ENCODE data around the gene GNE.

Gene GNE

DNA sequence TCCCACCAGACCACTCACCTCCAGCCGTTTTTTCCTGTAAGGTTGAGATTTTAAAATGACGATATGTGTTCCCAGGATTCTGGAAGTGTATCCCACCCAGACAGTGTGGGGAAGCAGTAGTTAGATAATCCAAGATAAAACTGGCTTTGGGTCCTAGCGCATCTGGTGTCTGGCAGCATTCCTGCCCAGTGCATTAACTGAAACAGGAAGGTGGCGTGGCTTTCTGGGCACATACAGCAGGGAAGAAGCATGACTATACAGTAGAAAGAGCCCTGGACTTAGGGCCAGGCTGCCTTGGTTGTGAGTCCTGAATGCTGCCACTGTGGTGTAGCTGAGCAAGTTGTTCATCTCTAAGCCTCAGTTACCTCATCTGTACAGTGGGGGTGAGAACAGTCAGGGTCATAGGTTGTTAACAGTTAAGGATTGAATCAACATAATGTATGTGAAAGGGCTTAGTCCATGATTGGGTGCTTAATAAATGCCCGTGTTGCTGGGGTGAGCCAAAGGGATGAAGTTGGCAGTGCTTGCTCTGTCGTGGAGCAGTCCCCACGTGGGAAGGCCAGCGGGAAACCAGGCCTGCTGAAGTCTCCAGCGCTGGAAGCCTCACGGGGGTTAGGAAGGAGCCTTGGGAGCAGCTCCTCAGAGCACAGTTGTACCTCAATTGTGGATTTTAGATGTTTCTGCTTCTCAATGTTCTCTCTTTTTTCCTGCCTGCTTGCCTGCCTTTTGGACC is 49.6 kb downstream of the GNE start:
- no peak for TF ChIP-seq SPI1 (IDR thresholded peaks at IDR 0.05; ENCODE audit: borderline replicate concordance, low read depth)
- no peak for TF ChIP-seq POLR2AphosphoS5 (IDR thresholded peaks at IDR 0.05; ENCODE audit: low read depth)
- TF ChIP-seq, protein P1, sequence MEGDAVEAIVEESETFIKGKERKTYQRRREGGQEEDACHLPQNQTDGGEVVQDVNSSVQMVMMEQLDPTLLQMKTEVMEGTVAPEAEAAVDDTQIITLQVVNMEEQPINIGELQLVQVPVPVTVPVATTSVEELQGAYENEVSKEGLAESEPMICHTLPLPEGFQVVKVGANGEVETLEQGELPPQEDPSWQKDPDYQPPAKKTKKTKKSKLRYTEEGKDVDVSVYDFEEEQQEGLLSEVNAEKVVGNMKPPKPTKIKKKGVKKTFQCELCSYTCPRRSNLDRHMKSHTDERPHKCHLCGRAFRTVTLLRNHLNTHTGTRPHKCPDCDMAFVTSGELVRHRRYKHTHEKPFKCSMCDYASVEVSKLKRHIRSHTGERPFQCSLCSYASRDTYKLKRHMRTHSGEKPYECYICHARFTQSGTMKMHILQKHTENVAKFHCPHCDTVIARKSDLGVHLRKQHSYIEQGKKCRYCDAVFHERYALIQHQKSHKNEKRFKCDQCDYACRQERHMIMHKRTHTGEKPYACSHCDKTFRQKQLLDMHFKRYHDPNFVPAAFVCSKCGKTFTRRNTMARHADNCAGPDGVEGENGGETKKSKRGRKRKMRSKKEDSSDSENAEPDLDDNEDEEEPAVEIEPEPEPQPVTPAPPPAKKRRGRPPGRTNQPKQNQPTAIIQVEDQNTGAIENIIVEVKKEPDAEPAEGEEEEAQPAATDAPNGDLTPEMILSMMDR (IDR thresholded peaks at IDR 0.05; ENCODE audit: insufficient read depth, low read length): no peak
- TF ChIP-seq, protein P2, sequence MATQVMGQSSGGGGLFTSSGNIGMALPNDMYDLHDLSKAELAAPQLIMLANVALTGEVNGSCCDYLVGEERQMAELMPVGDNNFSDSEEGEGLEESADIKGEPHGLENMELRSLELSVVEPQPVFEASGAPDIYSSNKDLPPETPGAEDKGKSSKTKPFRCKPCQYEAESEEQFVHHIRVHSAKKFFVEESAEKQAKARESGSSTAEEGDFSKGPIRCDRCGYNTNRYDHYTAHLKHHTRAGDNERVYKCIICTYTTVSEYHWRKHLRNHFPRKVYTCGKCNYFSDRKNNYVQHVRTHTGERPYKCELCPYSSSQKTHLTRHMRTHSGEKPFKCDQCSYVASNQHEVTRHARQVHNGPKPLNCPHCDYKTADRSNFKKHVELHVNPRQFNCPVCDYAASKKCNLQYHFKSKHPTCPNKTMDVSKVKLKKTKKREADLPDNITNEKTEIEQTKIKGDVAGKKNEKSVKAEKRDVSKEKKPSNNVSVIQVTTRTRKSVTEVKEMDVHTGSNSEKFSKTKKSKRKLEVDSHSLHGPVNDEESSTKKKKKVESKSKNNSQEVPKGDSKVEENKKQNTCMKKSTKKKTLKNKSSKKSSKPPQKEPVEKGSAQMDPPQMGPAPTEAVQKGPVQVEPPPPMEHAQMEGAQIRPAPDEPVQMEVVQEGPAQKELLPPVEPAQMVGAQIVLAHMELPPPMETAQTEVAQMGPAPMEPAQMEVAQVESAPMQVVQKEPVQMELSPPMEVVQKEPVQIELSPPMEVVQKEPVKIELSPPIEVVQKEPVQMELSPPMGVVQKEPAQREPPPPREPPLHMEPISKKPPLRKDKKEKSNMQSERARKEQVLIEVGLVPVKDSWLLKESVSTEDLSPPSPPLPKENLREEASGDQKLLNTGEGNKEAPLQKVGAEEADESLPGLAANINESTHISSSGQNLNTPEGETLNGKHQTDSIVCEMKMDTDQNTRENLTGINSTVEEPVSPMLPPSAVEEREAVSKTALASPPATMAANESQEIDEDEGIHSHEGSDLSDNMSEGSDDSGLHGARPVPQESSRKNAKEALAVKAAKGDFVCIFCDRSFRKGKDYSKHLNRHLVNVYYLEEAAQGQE (IDR thresholded peaks at IDR 0.05; ENCODE audit: insufficient replicate concordance, low read depth): no peak
- TF ChIP-seq GABPA (IDR thresholded peaks at IDR 0.05; ENCODE audit: low read depth): no peak
- H3K27ac ChIP-seq (replicated peaks): no peak overlapping the region
- no peaks in the 10 kb centered on the region for H3K27me3 ChIP-seq (ENCODE audit: insufficient read depth, poor library complexity, severe bottlenecking)
- H3K4me3 ChIP-seq (replicated peaks; ENCODE audit: insufficient read depth, low read length): no peak overlapping the region
- no peak for DNase-seq (ENCODE audit: low read depth in 1 of 2, low spot score in 1 of 2)

DNA sequence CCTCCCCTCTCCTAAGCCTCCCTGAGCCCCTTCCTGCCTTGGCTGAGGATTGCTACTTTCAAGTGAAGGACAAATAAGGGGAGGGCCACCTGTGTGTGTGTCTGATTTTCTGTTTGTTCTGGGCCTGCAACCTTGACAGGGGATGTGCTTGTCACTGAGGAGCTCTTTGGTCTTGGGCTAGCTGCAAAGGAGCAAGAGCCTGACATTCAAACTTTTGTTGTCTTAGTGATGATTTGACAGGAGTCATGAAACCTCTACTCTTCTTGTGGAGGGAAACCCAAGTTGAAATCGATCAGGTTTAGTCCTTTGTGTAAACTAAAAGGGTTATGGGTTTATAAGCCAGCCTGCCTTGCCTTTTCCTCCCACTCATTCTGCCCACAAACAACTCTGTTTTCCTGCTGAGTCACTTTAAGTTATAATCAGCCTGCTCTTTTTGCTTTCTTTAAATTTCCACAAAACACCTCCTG is 50.7 kb downstream of the GNE start:
- Histone ChIP-seq H3K27ac (replicated peaks) (peak overlapping the region; percentile 14; the same call in 1 of the 2 replicates), H3K27me3 (ENCODE audit: insufficient read depth, poor library complexity, severe bottlenecking) (no peaks in the 10 kb centered on the region), H3K4me3 (replicated peaks; ENCODE audit: insufficient read depth, low read length) (no peak overlapping the region)
- no peak for DNase-seq (ENCODE audit: low read depth in 1 of 2, low spot score in 1 of 2)
- no peak for TF ChIP-seq SPI1 (IDR thresholded peaks at IDR 0.05; ENCODE audit: borderline replicate concordance, low read depth)

DNA sequence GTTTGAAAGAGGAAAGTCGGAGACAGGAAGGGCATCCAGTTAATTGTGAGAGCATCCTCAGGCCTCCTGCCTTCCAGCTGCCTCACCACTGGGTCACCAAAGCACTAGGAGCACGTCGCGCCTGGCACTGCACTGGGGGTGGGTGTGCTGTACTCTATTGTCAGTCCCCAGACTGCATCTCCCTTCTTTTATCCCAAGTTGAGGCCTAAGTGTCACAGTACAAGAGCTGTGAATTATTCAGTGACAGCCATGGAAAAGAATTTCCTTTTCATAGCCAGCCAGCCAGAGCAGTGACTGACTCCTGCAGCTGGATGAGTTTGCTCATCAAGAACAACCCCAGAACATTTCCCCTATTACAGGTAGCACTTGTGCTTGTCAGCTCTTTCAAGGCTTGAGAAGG is 51.2 kb downstream of the GNE start:
- TF ChIP-seq SPI1 (IDR thresholded peaks at IDR 0.05; ENCODE audit: borderline replicate concordance, low read depth): no peak
- TF ChIP-seq, protein P2 (IDR thresholded peaks at IDR 0.05; ENCODE audit: insufficient replicate concordance, low read depth): no peak
- TF ChIP-seq POLR2AphosphoS5 (IDR thresholded peaks at IDR 0.05; ENCODE audit: low read depth): no peak
- TF ChIP-seq, protein P1 (IDR thresholded peaks at IDR 0.05; ENCODE audit: insufficient read depth, low read length): no peak
- no peak for TF ChIP-seq GABPA (IDR thresholded peaks at IDR 0.05; ENCODE audit: low read depth)
- no peak for DNase-seq (ENCODE audit: low read depth in 1 of 2, low spot score in 1 of 2)
- peak overlapping the region; percentile 14; the same call in 1 of the 2 replicates for H3K27ac ChIP-seq (replicated peaks)

DNA sequence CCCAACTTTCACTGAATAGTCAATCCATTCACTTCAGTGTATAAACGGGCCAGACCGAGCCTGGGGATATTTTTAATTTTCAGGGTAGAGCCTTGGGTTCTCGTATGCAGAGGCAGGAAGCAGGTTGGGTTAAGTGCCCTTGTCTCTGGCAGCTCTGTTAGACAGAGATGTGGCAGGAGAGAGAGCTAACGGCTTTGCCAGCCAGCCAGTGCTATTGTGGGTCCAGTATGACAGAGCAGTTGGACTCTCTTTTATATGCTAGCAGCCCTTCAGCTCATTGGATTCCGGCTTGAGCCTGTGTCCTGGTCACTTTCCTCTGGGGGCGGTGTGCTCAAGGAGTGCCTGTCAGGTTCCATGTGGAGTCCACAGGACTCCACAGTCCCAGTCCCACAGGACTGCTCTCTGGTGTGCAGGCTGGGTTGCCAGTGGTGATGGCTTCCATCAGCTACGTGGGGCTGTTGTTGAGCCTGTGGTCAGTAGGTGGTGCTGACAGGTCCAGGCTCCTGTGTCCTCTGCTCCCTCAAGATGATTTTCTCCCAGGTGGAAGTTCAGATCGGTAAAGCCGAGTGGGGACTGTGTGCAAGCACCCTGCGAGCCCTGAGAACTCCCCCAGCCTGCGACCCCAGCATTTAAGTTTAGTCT is 53.2 kb downstream of the GNE start:
- H3K27ac ChIP-seq (replicated peaks): no peak overlapping the region
- H3K27me3 ChIP-seq (ENCODE audit: insufficient read depth, poor library complexity, severe bottlenecking): no peaks in the 10 kb centered on the region
- no peak for DNase-seq (ENCODE audit: low read depth in 1 of 2, low spot score in 1 of 2)
- no peak overlapping the region for H3K4me3 ChIP-seq (replicated peaks; ENCODE audit: insufficient read depth, low read length)
- TF ChIP-seq, protein P1 (IDR thresholded peaks at IDR 0.05; ENCODE audit: insufficient read depth, low read length): no peak
- no peak for TF ChIP-seq POLR2AphosphoS5 (IDR thresholded peaks at IDR 0.05; ENCODE audit: low read depth)
- TF ChIP-seq SPI1 (IDR thresholded peaks at IDR 0.05; ENCODE audit: borderline replicate concordance, low read depth): no peak
- no peak for TF ChIP-seq GABPA (IDR thresholded peaks at IDR 0.05; ENCODE audit: low read depth)

More for the DNA sequence above, 51.2 kb downstream of the GNE start:
- no peak overlapping the region for H3K4me3 ChIP-seq (replicated peaks; ENCODE audit: insufficient read depth, low read length)
- H3K27me3 ChIP-seq (ENCODE audit: insufficient read depth, poor library complexity, severe bottlenecking): no peaks in the 10 kb centered on the region

Data from HL-60 (cell line).